Measurements from ENCODE around the gene CLDN20. TPM values are rescaled to one million over a fixed set of nuclear protein-coding genes. Genes with fewer than 3 reads are reported as not detected.
A peak's percentile ranks its signal among the peaks of the same experiment; 100 is the strongest.

The CLDN20 gene
- total RNA-seq, 1 donor from 2014 or later = not detected

- H3K9me3 ChIP-seq = no peaks in the 10 kb centered on the region
- intact Hi-C loops (cut with DNase I) = no loop called here
- ATAC-seq (no peak), DNase-seq (no peak)
- H3K4me3 ChIP-seq = no peak overlapping the region
- H3K27ac ChIP-seq = no peak overlapping the region
- no peaks in the 10 kb centered on the region for H3K4me1 ChIP-seq
- H3K27me3 ChIP-seq (ENCODE audit: low read depth) = no peaks in the 10 kb centered on the region
- no peak for TF ChIP-seq CTCF (IDR thresholded peaks at IDR 0.05)
- H3K36me3 ChIP-seq = peaks cover 4% of the 10 kb centered on the region
Observed at GRCh38 chr6:155245831-155246230, 18.0 kb upstream of the CLDN20 start.

- H3K27me3 ChIP-seq (ENCODE audit: low read depth) = no peaks in the 10 kb centered on the region
- no peak overlapping the region for H3K4me3 ChIP-seq
- H3K27ac ChIP-seq = no peak overlapping the region
- no peaks in the 10 kb centered on the region for H3K4me1 ChIP-seq
- DNase-seq (no peak), ATAC-seq (no peak)
- no peaks in the 10 kb centered on the region for H3K9me3 ChIP-seq
- TF ChIP-seq CTCF (IDR thresholded peaks at IDR 0.05) = no peak
- peaks cover 9% of the 10 kb centered on the region for H3K36me3 ChIP-seq
- intact Hi-C loops (cut with DNase I) = no loop called here
Observed at GRCh38 chr6:155246825-155247224, 17.0 kb upstream of the CLDN20 start.

GRCh38 chr6:155247618-155248007 lies 16.2 kb upstream of the CLDN20 start:
- DNase-seq = no peak
- Histone ChIP-seq H3K36me3 (peaks cover 17% of the 10 kb centered on the region), H3K4me3 (no peak overlapping the region), H3K9me3 (no peaks in the 10 kb centered on the region), H3K27me3 (ENCODE audit: low read depth) (no peaks in the 10 kb centered on the region), H3K27ac (peak overlapping the region; percentile 8), H3K4me1 (no peaks in the 10 kb centered on the region)
- intact Hi-C loops (cut with DNase I) = no loop called here
- no peak for TF ChIP-seq CTCF (IDR thresholded peaks at IDR 0.05)
- ATAC-seq = peak; percentile 57 to 77

- no peaks in the 10 kb centered on the region for H3K9me3 ChIP-seq
- DNase-seq (peak; percentile 80), ATAC-seq (peak; percentile 94 to 95)
- peaks cover 24% of the 10 kb centered on the region for H3K36me3 ChIP-seq
- intact Hi-C loops (cut with DNase I) = no loop called here
- H3K27ac ChIP-seq = peak overlapping the region; percentile 70
- no peaks in the 10 kb centered on the region for H3K4me1 ChIP-seq
- TF ChIP-seq CTCF (IDR thresholded peaks at IDR 0.05) = peak; percentile 69
- H3K4me3 ChIP-seq = peak overlapping the region; percentile 34
- no peaks in the 10 kb centered on the region for H3K27me3 ChIP-seq (ENCODE audit: low read depth)
Observed at GRCh38 chr6:155248008-155249001, 15.5 kb upstream of the CLDN20 start.

- H3K27me3 ChIP-seq (ENCODE audit: low read depth) = no peaks in the 10 kb centered on the region
- H3K9me3 ChIP-seq = no peaks in the 10 kb centered on the region
- intact Hi-C loops (cut with DNase I) = no loop called here
- no peak for TF ChIP-seq CTCF (IDR thresholded peaks at IDR 0.05)
- H3K27ac ChIP-seq = no peak overlapping the region
- ATAC-seq = no peak
- no peak for DNase-seq
- no peaks in the 10 kb centered on the region for H3K4me1 ChIP-seq
- H3K4me3 ChIP-seq = no peak overlapping the region
- peaks cover 48% of the 10 kb centered on the region for H3K36me3 ChIP-seq
Observed at GRCh38 chr6:155250701-155251381, 13.0 kb upstream of the CLDN20 start.
